Mesothelial cell of epicardium (in vitro differentiated cells): ENCODE results near the gene KCNMA1. TPM values are rescaled to one million over a fixed set of nuclear protein-coding genes. Genes with fewer than 3 reads are reported as not detected.

ENCODE experiments used
- DNase-seq, 2 experiments: peaks; one replicate each; pipeline ENCODE4 v3.0.0; 2021; ENCODE audit warnings: low spot score in 2 of 2; ENCODE audit not compliant: unreplicated experiment in 2 of 2
- H3K27ac Mint-ChIP-seq: 2 replicates; pipeline ENCODE4 v1.8.0; 2021; ENCODE audit warnings: mixed read lengths
- H3K27me3 Mint-ChIP-seq: 2 replicates; pipeline ENCODE4 v1.8.0; 2021; ENCODE audit warnings: low read depth, mixed read lengths
- H3K36me3 Mint-ChIP-seq: 2 replicates; pipeline ENCODE4 v1.8.0; 2021; ENCODE audit warnings: mixed read lengths
- H3K4me1 Mint-ChIP-seq: 2 replicates; pipeline ENCODE4 v1.8.0; 2021; ENCODE audit warnings: mixed read lengths
- H3K4me3 Mint-ChIP-seq: 2 replicates; pipeline ENCODE4 v1.8.0; 2021; ENCODE audit warnings: mild to moderate bottlenecking, moderate library complexity, mixed read lengths
- H3K9me3 Mint-ChIP-seq: 2 replicates; pipeline ENCODE4 v1.8.0; 2021; ENCODE audit warnings: mixed read lengths
- CTCF ChIP-seq: fragments of 200-600 bp; sonication (generic); IDR thresholded peaks from one replicate; pipeline ENCODE4 v1.5.0; 2021; ENCODE audit warnings: antibody characterized with exemption; ENCODE audit not compliant: unreplicated experiment
- total RNA-seq: library from RNA; stranded (reverse); gene quantifications from 3 replicates; pipeline ENCODE4 v1.2.1, GENCODE V29; 2021

Gene KCNMA1
- total RNA-seq, 1 donor from 2014 or later = 44.0 TPM

- Mint-ChIP-seq H3K4me3 (no peak overlapping the region), H3K36me3 (no peaks in the 10 kb centered on the region), H3K4me1 (peaks cover 2% of the 10 kb centered on the region), H3K9me3 (no peaks in the 10 kb centered on the region), H3K27ac (no peak overlapping the region), H3K27me3 (no peaks in the 10 kb centered on the region)
- no peak for TF ChIP-seq CTCF
- no peak for DNase-seq
Measured at GRCh38 chr10:77049896-77050295, 587.7 kb downstream of the KCNMA1 start.

GRCh38 chr10:77049146-77049545 lies 588.5 kb downstream of the KCNMA1 start:
- DNase-seq = no peak

GRCh38 chr10:77045085-77045484 lies 592.5 kb downstream of the KCNMA1 start:
- H3K27ac Mint-ChIP-seq = no peak overlapping the region
- H3K36me3 Mint-ChIP-seq = no peaks in the 10 kb centered on the region
- DNase-seq = no peak
- no peaks in the 10 kb centered on the region for H3K9me3 Mint-ChIP-seq
- no peak overlapping the region for H3K4me3 Mint-ChIP-seq
- H3K27me3 Mint-ChIP-seq = no peaks in the 10 kb centered on the region
- H3K4me1 Mint-ChIP-seq = peaks cover 5% of the 10 kb centered on the region
- no peak for TF ChIP-seq CTCF

More at GRCh38 chr10:77049146-77049545, 588.5 kb downstream of the KCNMA1 start:
- no peak overlapping the region for H3K27ac Mint-ChIP-seq
- H3K36me3 Mint-ChIP-seq = no peaks in the 10 kb centered on the region
- no peaks in the 10 kb centered on the region for H3K27me3 Mint-ChIP-seq
- H3K4me1 Mint-ChIP-seq = peaks cover 2% of the 10 kb centered on the region
- H3K9me3 Mint-ChIP-seq = no peaks in the 10 kb centered on the region
- H3K4me3 Mint-ChIP-seq = no peak overlapping the region
- TF ChIP-seq CTCF = no peak

GRCh38 chr10:77043420-77043763 lies 594.2 kb downstream of the KCNMA1 start:
- no peak for DNase-seq
- H3K36me3 Mint-ChIP-seq = no peaks in the 10 kb centered on the region
- H3K4me3 Mint-ChIP-seq = no peak overlapping the region
- no peak for TF ChIP-seq CTCF
- no peaks in the 10 kb centered on the region for H3K27me3 Mint-ChIP-seq
- no peak overlapping the region for H3K27ac Mint-ChIP-seq
- peaks cover 5% of the 10 kb centered on the region for H3K4me1 Mint-ChIP-seq
- H3K9me3 Mint-ChIP-seq = no peaks in the 10 kb centered on the region

GRCh38 chr10:77042706-77043419 lies 594.7 kb downstream of the KCNMA1 start:
- Mint-ChIP-seq H3K27ac (no peak overlapping the region), H3K36me3 (no peaks in the 10 kb centered on the region), H3K4me3 (no peak overlapping the region), H3K27me3 (no peaks in the 10 kb centered on the region), H3K9me3 (no peaks in the 10 kb centered on the region), H3K4me1 (peaks cover 5% of the 10 kb centered on the region)
- no peak for DNase-seq
- no peak for TF ChIP-seq CTCF
